Prostate gland (tissue), 2 donors: ENCODE results near the gene ANKS1B. TPM values are rescaled to one million over a fixed set of nuclear protein-coding genes. Genes with fewer than 3 reads are reported as not detected.
"Not testable (repeated sequence)": the region's sequence is repeated elsewhere in the genome, so short reads cannot be mapped to it uniquely, and the experiment has no call there.

ENCODE experiments used
- DNase-seq: peaks from one replicate; pipeline ENCODE4 v3.0.0-alpha.2; 2019; ENCODE audit warnings: low spot score
- H3K27ac ChIP-seq, 2 donors: fragments of 200-600 bp; sonication (generic); 2 replicates each; pipeline ENCODE4 v1.5.1; 2017 to 2019
- H3K27me3 ChIP-seq: fragments of 200-600 bp; sonication (generic); replicated peaks from 2 replicates; pipeline ENCODE4 v1.5.1; 2019; ENCODE audit not compliant: insufficient read depth
- H3K36me3 ChIP-seq, 2 donors: fragments of 200-600 bp; sonication (generic); 1 replicate in 1 of 2; 2 replicates in 1 of 2; pipeline versions ENCODE4 v1.5.1 to v1.8.1; 2017 to 2019
- H3K4me1 ChIP-seq: fragments of 200-600 bp; sonication (generic); replicated peaks from 2 replicates; pipeline ENCODE4 v1.5.1; 2019
- H3K4me3 ChIP-seq, 2 donors: fragments of 200-600 bp; sonication (generic); 2 replicates each; pipeline ENCODE4 v1.5.1; 2017 to 2019
- H3K9me3 ChIP-seq: fragments of 200-600 bp; sonication (generic); 2 replicates; pipeline ENCODE4 v1.5.1; 2017
- CTCF ChIP-seq, 4 experiments: fragments of 200-600 bp in 2 of 4; fragments of 450-650 bp in 2 of 4; sonication (generic) in 2 of 4; IDR thresholded peaks; 1 replicate in 3 of 4; 2 replicates in 1 of 4; pipeline ENCODE4 v1.5.1; 2016 to 2019; ENCODE audit warnings: antibody characterized with exemption in 4 of 4, mild to moderate bottlenecking in 2 of 4, moderate library complexity in 2 of 4
- POLR2A ChIP-seq: fragments of 450-650 bp; IDR thresholded peaks from one replicate; pipeline ENCODE4 v1.6.1; 2016; ENCODE audit warnings: antibody characterized with exemption, mild to moderate bottlenecking
- POLR2AphosphoS5 ChIP-seq: sonication (generic); formaldehyde crosslinking; IDR thresholded peaks from one replicate; pipeline ENCODE4 v1.6.1; 2017; ENCODE audit warnings: antibody characterized with exemption
- WGBS: methylation state at CpG from one replicate; pipeline ENCODE4 v1.1.5; 2018; 5-methylcytosine and 5-hydroxymethylcytosine counted together
- intact Hi-C: fragments of 100-400 bp; cut with DNase I; formaldehyde crosslinking; loops from one replicate; pipeline ENCODE4 v1.14.2; 2022
- total RNA-seq, 2 donors: library from RNA; depleted of rRNA; stranded (reverse); fragments of >200 nt; gene quantifications; one replicate each; pipeline ENCODE4 v1.1.0, GENCODE V29; 2016

The ANKS1B gene
- total RNA-seq, 2 donors from 2014 or later: 13.0 to 17.4 TPM

GRCh38 chr12:98838231-98838647 lies 1146.5 kb downstream of the ANKS1B start:
- DNase-seq: no peak
- Histone ChIP-seq H3K9me3 (no peaks in the 10 kb centered on the region), H3K36me3 (no peaks in the 10 kb centered on the region), H3K4me1 (no peaks in the 10 kb centered on the region), H3K27ac (no peak overlapping the region), H3K27me3 (no peaks in the 10 kb centered on the region), H3K4me3 (no peak overlapping the region)
- TF ChIP-seq CTCF (IDR thresholded peaks at IDR 0.05): no peak
- no peak for TF ChIP-seq POLR2AphosphoS5
- TF ChIP-seq POLR2A: no peak
- intact Hi-C loops: no loop called here
- 67% methylated on average over 7 of the region's 7 CpGs for WGBS

GRCh38 chr12:98837134-98837752 lies 1147.5 kb downstream of the ANKS1B start:
- H3K27ac ChIP-seq, H3K4me1 ChIP-seq, H3K9me3 ChIP-seq, intact Hi-C loops, H3K4me3 ChIP-seq, DNase-seq, H3K36me3 ChIP-seq, H3K27me3 ChIP-seq: not testable (repeated sequence)
- 82% methylated on average over 12 of the region's 12 CpGs for WGBS

- TF ChIP-seq POLR2AphosphoS5: no peak
- TF ChIP-seq CTCF (IDR thresholded peaks at IDR 0.05): no peak
Measured at GRCh38 chr12:98830657-98831056, 1154.1 kb downstream of the ANKS1B start.

GRCh38 chr12:98828802-98829600 lies 1155.7 kb downstream of the ANKS1B start:
- no peak for TF ChIP-seq POLR2A
- no peak for TF ChIP-seq CTCF (IDR thresholded peaks at IDR 0.05)
- TF ChIP-seq POLR2AphosphoS5: no peak
- intact Hi-C loops: no loop called here

More at GRCh38 chr12:98830657-98831056, 1154.1 kb downstream of the ANKS1B start:
- no peaks in the 10 kb centered on the region for H3K9me3 ChIP-seq
- H3K27ac ChIP-seq: no peak overlapping the region
- intact Hi-C loops: no loop called here
- no peak for DNase-seq
- no peak overlapping the region for H3K4me3 ChIP-seq
- no peaks in the 10 kb centered on the region for H3K4me1 ChIP-seq
- 95% methylated on average over 7 of the region's 7 CpGs for WGBS
- no peaks in the 10 kb centered on the region for H3K27me3 ChIP-seq
- no peaks in the 10 kb centered on the region for H3K36me3 ChIP-seq

GRCh38 chr12:98823012-98823411 lies 1161.7 kb downstream of the ANKS1B start:
- H3K27me3 ChIP-seq: no peaks in the 10 kb centered on the region
- H3K4me3 ChIP-seq: no peak overlapping the region
- WGBS: 85% methylated on average over 5 of the region's 5 CpGs
- H3K27ac ChIP-seq: no peak overlapping the region
- intact Hi-C loops: no loop called here
- no peak for DNase-seq
- TF ChIP-seq POLR2AphosphoS5 (no peak), CTCF (IDR thresholded peaks at IDR 0.05) (no peak), POLR2A (no peak)
- H3K9me3 ChIP-seq: no peaks in the 10 kb centered on the region
- H3K36me3 ChIP-seq: no peaks in the 10 kb centered on the region
- H3K4me1 ChIP-seq: no peaks in the 10 kb centered on the region

More at GRCh38 chr12:98828802-98829600, 1155.7 kb downstream of the ANKS1B start:
- Histone ChIP-seq H3K4me3 (no peak overlapping the region), H3K36me3 (no peaks in the 10 kb centered on the region), H3K4me1 (no peaks in the 10 kb centered on the region), H3K27ac (no peak overlapping the region), H3K27me3 (no peaks in the 10 kb centered on the region), H3K9me3 (no peaks in the 10 kb centered on the region)
- 65% methylated on average over 8 of the region's 8 CpGs for WGBS
- DNase-seq: no peak
